Type B pancreatic cell (in vitro differentiated cells): ENCODE results near the gene TADA2B. TPM values are rescaled to one million over a fixed set of nuclear protein-coding genes. Genes with fewer than 3 reads are reported as not detected.

Experiments used
- DNase-seq: peaks from one replicate; pipeline ENCODE4 v3.0.0; 2021; ENCODE audit warnings: mixed read lengths; ENCODE audit not compliant: unreplicated experiment; ENCODE audit errors: extremely low spot score
- H3K27ac Mint-ChIP-seq: 2 replicates; pipeline ENCODE4 v1.8.0; 2021; ENCODE audit warnings: mild to moderate bottlenecking, mixed read lengths
- H3K27me3 Mint-ChIP-seq: 2 replicates; pipeline ENCODE4 v1.8.0; 2021; ENCODE audit warnings: mixed read lengths
- H3K36me3 Mint-ChIP-seq: 2 replicates; pipeline ENCODE4 v1.8.0; 2021; ENCODE audit warnings: mixed read lengths
- H3K4me1 Mint-ChIP-seq: one replicate; pipeline ENCODE4 v1.8.0; 2021; ENCODE audit warnings: mixed read lengths; ENCODE audit not compliant: unreplicated experiment
- H3K4me3 Mint-ChIP-seq: 2 replicates; pipeline ENCODE4 v1.8.0; 2021; ENCODE audit warnings: mild to moderate bottlenecking, mixed read lengths
- H3K9me3 Mint-ChIP-seq: 2 replicates; pipeline ENCODE4 v1.8.0; 2021; ENCODE audit warnings: mixed read lengths
- CTCF ChIP-seq: fragments of 200-600 bp; sonication (generic); conservative IDR thresholded peaks from 2 replicates; pipeline ENCODE4 v1.5.0; 2021; ENCODE audit warnings: antibody characterized with exemption, mild to moderate bottlenecking
- total RNA-seq: library from RNA; stranded (reverse); gene quantifications from 2 replicates; pipeline ENCODE4 v1.2.1, GENCODE V29; 2021; ENCODE audit warnings: low replicate concordance

TADA2B gene
- total RNA-seq, 1 donor from 2014 or later = 21.7 TPM

GRCh38 chr4:7017446-7018048 lies 25.6 kb upstream of the TADA2B start:
- no peak overlapping the region for H3K4me3 Mint-ChIP-seq
- H3K27ac Mint-ChIP-seq = no peak overlapping the region

GRCh38 chr4:7018281-7018680 lies 24.9 kb upstream of the TADA2B start:
- TF ChIP-seq CTCF = no peak
- DNase-seq = no peak
- no peak overlapping the region for H3K4me3 Mint-ChIP-seq
- no peaks in the 10 kb centered on the region for H3K9me3 Mint-ChIP-seq
- H3K27ac Mint-ChIP-seq = no peak overlapping the region
- no peaks in the 10 kb centered on the region for H3K4me1 Mint-ChIP-seq
- no peaks in the 10 kb centered on the region for H3K27me3 Mint-ChIP-seq
- peaks cover 22% of the 10 kb centered on the region for H3K36me3 Mint-ChIP-seq

More at GRCh38 chr4:7017446-7018048, 25.6 kb upstream of the TADA2B start:
- H3K36me3 Mint-ChIP-seq = peaks cover 26% of the 10 kb centered on the region
- no peak for DNase-seq
- H3K9me3 Mint-ChIP-seq = no peaks in the 10 kb centered on the region
- no peaks in the 10 kb centered on the region for H3K27me3 Mint-ChIP-seq
- no peaks in the 10 kb centered on the region for H3K4me1 Mint-ChIP-seq
- TF ChIP-seq CTCF = no peak

- no peak for DNase-seq
- Mint-ChIP-seq H3K9me3 (no peaks in the 10 kb centered on the region), H3K27ac (no peak overlapping the region), H3K36me3 (peaks cover 21% of the 10 kb centered on the region), H3K4me3 (no peak overlapping the region), H3K4me1 (no peaks in the 10 kb centered on the region), H3K27me3 (no peaks in the 10 kb centered on the region)
- TF ChIP-seq CTCF = no peak
These were observed 23.8 kb upstream of the TADA2B start for GRCh38 chr4:7019367-7019766.

- Mint-ChIP-seq H3K9me3 (no peaks in the 10 kb centered on the region), H3K4me1 (no peaks in the 10 kb centered on the region), H3K27me3 (no peaks in the 10 kb centered on the region), H3K27ac (no peak overlapping the region), H3K36me3 (peaks cover 14% of the 10 kb centered on the region), H3K4me3 (no peak overlapping the region)
- no peak for DNase-seq
- TF ChIP-seq CTCF = no peak
These were observed 22.9 kb upstream of the TADA2B start for GRCh38 chr4:7020290-7020689.

GRCh38 chr4:7020856-7021255 lies 22.3 kb upstream of the TADA2B start:
- H3K27ac Mint-ChIP-seq = no peak overlapping the region
- no peaks in the 10 kb centered on the region for H3K4me1 Mint-ChIP-seq
- H3K9me3 Mint-ChIP-seq = no peaks in the 10 kb centered on the region
- H3K36me3 Mint-ChIP-seq = peaks cover 13% of the 10 kb centered on the region
- H3K4me3 Mint-ChIP-seq = no peak overlapping the region
- H3K27me3 Mint-ChIP-seq = no peaks in the 10 kb centered on the region
- no peak for TF ChIP-seq CTCF
- no peak for DNase-seq

GRCh38 chr4:7021355-7021754 lies 21.8 kb upstream of the TADA2B start:
- TF ChIP-seq CTCF = no peak
- no peak for DNase-seq
- Mint-ChIP-seq H3K9me3 (no peaks in the 10 kb centered on the region), H3K4me3 (no peak overlapping the region), H3K4me1 (no peaks in the 10 kb centered on the region), H3K27ac (no peak overlapping the region), H3K36me3 (peaks cover 16% of the 10 kb centered on the region), H3K27me3 (no peaks in the 10 kb centered on the region)
